ENCODE results near the gene PRAMEF33.
"Not testable (repeated sequence)": the region's sequence is repeated elsewhere in the genome, so short reads cannot be mapped to it uniquely, and the experiment has no call there.

Gene PRAMEF33, protein sequence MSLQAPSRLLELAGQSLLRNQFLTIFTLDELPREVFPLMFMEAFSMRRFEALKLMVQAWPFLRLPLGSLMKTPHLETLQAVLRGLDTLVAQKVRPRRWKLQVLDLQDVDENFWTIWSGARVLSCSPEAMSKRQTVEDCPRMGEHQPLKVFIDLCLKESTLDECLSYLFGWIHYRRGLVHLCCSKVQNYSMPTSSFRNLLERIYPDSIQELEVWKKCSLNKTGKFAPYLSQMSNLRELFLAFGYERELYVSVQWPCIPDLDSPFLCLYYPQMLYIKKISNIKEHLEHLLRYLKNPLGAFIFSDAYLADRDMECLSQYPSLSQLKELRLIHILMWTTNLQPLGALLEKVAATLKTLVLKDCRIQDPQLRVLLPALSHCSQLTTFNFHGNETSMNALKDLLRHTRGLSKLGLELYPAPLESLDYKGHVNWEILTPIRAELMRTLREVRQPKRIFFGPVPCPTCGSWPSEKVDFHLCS

DNA sequence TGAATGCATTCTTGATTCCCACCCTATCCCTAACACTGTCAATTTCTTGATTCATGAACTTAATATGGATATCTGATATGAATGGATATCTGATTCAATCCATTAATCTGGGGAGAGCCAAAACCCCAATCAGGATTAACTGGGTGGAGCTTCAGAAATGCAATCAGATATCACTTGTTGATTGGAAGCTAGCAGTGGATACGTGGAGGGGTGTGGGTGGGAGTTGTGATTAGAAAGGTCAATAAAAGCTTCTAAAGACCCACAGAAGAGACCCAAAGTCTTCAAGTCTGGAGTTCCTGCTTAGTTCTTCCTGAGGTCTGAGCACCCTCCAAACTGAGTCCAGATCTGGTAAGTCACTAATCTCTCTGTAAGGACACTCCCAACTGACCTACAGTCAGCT lies at the start of gene PRAMEF33:
Gene PRAMEF33 (plus strand): TSS at position 301 of the 400 bp plus-strand sequence. CDS start 2,416 bp downstream, outside the sequence.
- not testable (repeated sequence) for DNase-seq (ENCODE audit: low spot score)

DNA sequence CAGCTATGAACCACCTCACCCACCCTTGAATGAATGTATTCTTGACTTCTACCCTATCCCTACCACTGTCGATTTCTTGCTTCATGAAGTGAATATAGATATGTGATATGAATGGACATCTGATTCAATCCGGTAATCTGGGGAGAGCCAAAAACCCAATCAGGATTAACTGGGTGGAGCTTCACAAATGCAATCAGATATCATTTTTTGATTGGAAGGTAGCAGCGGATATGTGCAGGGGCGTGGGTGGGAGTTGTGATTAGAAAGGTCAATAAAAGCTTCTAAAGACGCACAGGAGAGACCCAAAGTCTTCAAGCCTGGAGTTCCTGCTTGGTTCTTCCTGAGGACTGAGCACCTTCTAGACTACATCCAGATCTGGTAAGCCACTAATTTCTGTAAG lies 49.4 kb upstream of the PRAMEF33 start, which contains the start of gene PRAMEF5:
Gene PRAMEF5 (plus strand): TSS at position 301 of the 400 bp plus-strand sequence. CDS start 5,071 bp downstream, outside the sequence.
- DNase-seq (ENCODE audit: low spot score) = not testable (repeated sequence)

DNA sequence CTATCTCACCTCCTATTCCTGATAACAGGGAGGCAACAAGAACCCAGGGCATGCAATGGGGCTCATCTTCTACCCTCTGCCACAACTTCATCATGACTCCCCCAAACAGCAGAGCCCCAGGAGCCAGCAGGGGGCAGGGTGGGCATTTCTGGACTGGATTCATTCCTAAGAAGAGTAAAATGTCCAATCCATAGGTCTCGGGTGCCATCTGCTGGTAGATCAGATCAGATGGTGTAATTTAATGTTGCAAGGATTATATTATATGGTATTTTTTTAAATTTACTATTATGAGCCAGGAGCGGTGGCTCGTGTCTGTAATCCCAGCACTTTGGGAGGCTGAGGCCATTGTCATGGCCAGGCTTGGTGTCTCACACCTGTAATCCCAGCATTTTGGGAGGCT lies 38.2 kb upstream of the PRAMEF33 start:
- not testable (repeated sequence) for DNase-seq (ENCODE audit: low spot score)

DNA sequence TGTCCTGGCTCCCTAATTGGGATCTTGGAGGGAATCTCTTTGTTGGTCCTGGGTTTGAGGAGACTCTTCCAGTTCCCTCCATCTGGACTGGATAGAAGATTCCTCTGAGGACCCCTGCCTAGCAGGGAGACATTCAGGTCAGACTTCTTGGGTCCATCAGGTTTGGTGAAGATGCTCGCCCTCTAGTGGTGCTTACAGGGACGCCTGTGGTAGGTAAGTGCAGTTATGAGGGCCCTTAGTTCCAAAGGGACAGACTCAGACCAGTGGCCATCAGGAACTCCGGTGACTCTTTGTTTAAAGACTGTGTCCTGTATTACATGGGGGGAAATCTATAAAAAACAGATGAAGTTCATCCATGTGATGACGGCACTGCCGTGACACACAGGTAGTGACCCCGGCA lies 26.3 kb upstream of the PRAMEF33 start:
- DNase-seq (ENCODE audit: low spot score) = not testable (repeated sequence)

DNA sequence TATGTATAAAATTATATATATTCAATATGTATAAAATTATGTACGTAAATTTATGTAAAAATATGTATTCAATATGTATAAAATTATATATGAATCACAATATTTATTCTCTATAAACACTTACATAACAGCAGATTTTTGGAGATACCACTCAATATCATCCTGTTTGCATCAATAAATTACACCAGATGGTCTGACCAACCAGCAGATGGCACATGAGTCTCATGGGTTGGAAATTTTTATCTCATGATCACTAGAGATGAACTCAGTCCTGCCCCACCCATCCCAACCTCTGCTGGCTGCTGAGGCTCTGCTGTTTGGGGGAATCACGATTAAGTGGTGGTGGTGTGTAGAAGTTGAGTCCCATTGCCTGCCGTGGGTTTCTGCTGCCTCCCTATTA lies 23.7 kb upstream of the PRAMEF33 start:
- not testable (repeated sequence) for DNase-seq (ENCODE audit: low spot score)

DNA sequence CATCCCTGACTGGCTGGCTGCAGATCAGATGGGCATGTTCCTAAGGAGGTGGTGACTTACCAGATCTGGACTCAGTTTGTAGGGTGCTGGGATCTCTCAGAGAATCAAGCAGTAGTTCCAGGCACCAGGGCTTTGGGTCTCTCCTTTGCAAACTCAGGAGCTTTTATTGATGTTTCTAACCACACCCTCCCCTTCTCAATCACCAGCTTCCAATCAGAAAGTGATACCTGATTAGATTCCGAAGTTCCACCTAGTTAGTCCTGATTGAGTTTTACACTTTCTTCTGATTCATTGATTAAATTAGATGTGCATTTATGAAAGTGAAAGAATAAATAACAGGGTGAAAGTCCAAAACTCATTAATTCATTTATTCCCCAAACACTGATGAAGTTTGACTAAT lies 18.3 kb upstream of the PRAMEF33 start, which contains the start of gene PRAMEF8:
Gene PRAMEF8 (minus strand): TSS at position 101 of the 400 bp plus-strand sequence. CDS start 1,046 bp downstream, outside the sequence.
- not testable (repeated sequence) for DNase-seq (ENCODE audit: low spot score)

DNA sequence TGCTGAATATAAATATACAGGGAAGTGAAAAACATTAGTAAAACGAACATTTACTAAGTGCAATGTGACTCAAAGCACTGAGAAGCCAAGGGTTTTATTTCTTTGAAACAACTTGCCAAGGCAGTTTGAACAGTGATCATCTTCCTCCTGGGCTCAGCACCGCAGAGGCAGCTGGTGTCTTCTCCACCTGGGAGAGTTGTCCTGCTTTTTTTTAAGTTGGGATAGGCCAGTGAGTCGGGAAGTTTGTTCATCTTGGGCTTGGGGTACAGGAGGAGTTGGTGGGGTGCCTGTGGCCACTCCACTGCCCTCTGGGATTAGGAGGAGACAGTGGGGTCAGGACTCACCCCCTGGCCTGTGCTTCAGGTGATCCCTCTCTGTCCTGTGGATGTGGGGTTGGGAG lies 14.3 kb upstream of the PRAMEF33 start:
- not testable (repeated sequence) for DNase-seq (ENCODE audit: low spot score)

DNA sequence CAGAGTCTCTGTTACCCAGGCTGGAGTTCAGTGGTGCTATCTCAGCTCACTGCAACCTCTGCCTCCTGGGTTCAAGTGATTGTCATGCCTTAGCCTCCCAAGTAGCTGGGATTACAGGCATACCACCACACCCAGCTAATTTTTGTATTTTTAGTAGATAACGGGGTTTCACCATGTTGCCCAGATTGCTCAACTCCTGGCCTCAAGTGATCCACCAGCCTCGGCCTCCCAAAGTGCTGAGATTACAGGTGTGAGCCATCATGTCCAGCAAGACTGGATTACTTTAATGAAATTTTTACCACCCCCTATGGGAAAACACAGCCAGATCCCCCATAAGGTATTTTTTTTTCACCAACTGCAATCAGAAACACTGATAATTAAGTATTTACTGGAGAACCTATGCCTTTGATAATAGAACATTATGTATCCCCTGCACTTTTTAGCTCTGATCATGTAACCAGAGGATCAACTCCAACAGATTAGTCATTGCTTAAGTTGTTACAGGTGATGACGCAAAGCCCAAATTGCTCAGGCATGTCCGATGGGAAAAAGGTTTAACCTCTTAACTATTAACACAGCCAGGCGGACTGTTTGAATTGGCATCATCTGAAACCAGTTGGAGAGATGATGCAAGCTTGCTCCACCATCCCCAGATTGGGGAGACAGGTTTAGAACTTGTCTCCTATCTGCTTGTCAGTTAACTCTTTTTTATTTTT lies 6.0 kb upstream of the PRAMEF33 start:
- not testable (repeated sequence) for DNase-seq (ENCODE audit: low spot score)

DNA sequence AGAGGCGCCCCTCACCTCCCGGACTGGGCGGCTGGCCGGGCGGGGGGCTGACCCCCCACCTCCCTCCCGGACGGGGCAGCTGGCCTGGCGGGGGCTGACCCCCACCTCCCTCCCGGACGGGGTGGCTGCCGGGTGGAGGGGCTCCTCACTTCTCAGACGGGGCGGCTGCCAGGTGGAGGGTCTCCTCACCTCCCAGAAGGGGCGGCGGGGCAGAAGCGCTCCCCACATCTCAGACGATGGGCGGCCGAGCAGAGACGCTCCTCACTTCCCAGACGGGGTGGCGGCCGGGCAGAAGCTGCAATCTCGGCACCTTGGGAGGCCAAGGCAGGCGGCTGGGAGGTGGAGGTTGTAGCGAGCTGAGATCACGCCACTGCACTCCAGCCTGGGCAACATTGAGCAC lies 4.6 kb upstream of the PRAMEF33 start:
- not testable (repeated sequence) for DNase-seq (ENCODE audit: low spot score)

DNA sequence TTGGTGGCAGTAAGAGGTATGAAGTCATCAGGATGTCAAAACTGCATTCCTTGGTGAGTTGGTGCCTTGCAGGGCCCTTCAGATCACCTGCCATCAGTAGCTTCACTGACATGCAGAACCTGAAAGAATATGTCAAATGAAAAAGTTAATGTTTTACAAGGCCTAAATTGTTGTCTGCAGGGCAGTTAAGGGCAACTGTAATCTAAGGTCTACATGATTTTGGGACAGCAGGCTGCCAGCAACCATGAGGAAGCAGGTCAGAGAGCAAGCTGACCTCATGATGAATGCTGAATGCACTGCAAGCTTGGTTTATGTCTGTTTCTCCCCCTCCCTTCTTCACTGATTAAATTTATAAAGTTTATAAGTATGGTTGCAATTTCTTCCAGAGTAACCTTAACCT lies 1.1 kb upstream of the PRAMEF33 start:
- DNase-seq (ENCODE audit: low spot score) = not testable (repeated sequence)

DNA sequence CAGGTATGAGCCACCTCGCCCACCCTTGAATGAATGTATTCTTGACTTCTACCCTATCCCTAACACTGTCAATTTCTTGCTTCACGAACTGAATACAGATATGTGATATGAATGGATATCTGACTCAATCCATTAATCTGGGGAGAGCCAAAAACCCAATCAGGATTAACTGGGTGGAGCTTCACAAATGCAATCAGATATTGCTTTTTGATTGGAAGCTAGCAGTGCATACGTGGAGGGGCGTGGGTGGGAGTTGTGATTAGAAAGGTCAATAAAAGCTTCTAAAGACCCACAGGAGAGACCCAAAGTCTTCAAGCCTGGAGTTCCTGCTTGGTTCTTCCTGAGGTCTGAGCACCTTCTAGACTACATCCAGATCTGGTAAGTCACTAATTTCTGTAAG lies 11.9 kb downstream of the PRAMEF33 start, which contains the start of gene PRAMEF15:
Gene PRAMEF15 (plus strand): TSS at position 301 of the 400 bp plus-strand sequence. CDS start 2,827 bp downstream, outside the sequence.
- DNase-seq (ENCODE audit: low spot score) = not testable (repeated sequence)

DNA sequence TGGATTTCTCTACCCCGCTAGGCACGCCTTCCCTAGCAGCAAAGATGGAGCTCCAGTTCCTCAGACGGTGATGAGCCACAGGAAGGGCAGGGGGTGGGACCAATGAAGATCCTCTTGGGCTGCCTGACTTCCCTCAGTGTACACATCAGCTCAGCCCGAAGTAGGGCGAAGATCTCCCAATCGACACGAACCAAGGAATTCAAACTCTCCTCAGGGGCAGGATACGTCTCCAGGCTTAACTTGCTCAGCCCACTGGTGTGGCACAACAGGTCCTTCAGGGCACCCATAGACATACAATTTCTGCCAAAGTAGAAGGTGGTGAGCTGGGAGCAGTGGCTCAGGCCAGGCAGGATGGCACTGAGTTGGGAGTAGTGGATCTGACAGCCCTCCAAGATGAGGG lies 39.2 kb downstream of the PRAMEF33 start:
- not testable (repeated sequence) for DNase-seq (ENCODE audit: low spot score)

DNA sequence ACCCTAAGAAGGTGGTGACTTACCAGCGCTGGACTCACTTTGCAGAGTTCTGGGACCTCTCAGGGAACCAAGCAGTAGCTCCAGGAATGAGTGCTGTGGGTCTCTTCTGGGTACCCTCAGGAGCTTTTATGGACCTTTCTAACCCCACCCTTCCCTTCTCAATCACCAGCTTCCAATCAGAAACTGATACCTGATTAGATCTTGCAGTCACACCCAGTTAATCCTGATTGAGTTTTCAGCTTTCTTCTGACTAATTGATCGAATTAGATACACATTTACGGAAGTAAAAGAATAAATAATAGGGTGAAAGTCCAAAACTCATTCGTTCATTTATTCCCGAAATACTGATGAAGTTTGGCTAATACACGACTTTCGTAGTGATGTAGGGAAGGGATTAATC lies 43.7 kb downstream of the PRAMEF33 start, which contains the start of gene PRAMEF14:
Gene PRAMEF14 (minus strand): TSS at position 101 of the 400 bp plus-strand sequence. CDS start 1,820 bp downstream, outside the sequence.
- DNase-seq (ENCODE audit: low spot score) = not testable (repeated sequence)

DNA sequence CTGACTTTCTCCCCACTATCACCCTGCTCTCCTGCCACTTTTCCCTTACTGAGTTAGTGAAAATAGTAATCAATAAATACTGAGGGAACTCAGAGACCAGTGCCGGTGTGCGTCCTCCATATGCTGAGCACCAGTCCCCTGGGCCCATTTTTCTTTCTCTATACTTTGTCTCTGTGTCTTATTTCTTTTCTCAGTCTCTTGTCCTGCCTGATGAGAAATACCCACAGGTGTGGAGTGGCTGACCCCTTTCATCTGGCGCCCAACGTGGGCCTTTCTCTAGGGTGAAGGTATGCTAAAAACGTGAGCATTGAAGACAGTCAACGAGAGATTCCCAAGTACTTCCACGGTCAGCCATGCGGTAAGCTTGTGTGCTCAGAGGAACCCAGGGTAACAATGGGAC lies 50.1 kb downstream of the PRAMEF33 start:
- DNase-seq (ENCODE audit: low spot score) = not testable (repeated sequence)

DNA sequence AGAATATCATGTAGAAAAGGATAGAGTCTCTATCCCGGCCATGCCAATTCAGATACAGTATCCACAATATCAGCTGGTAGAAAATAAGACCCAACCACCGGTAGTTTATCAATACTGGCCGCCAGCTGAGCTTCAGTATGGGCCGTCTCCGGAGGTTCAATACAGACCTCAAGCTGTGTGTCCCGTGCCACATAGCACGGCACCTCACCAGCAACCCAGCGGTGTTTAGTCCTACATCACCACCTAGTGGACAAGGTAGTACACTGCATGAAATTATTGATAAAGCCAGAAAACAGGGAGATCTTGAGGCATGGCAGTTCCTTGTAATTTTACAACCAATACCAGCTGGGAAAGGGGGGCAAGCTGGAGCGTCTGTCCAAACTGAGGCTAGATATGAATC lies 51.1 kb downstream of the PRAMEF33 start:
- DNase-seq (ENCODE audit: low spot score) = not testable (repeated sequence)

DNA sequence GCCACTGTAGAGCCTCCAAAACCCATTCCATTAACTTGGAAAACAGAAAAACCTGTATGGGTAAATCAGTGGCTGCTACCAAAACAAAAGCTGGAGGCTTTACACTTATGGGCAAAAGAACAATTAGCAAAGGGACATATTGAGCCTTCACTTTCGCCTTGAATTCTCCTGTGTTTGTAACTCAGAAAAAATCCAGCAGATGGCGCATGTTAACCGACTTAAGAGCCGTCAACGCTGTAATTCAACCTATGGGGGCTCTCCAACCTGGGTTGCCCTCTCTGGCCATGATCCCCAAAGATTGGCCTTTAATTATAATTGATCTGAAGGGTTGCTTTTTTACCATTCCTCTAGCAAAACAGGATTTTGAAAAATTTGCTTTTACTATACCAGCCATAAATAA lies 53.4 kb downstream of the PRAMEF33 start:
- DNase-seq (ENCODE audit: low spot score) = not testable (repeated sequence)
